GM12892 (cell line): ENCODE data around the gene GOLGA7B.

Experiments used
- POLR2AphosphoS5 ChIP-seq: IDR thresholded peaks from 2 replicates; pipeline ENCODE4 v1.6.1; 2011; ENCODE audit warnings: low read depth, low read length, control low read depth
- TAF1 ChIP-seq: IDR thresholded peaks from 2 replicates; pipeline ENCODE4 v1.6.1; 2011; ENCODE audit warnings: low read depth, mild to moderate bottlenecking, control low read depth, low read length, borderline replicate concordance

GRCh38 chr10:97919012-97919411 is 69.4 kb downstream of the GOLGA7B start:
- TF ChIP-seq TAF1 (no peak), POLR2AphosphoS5 (no peak)
